ENCODE results near the gene ADPRS. TPM values are rescaled to one million over a fixed set of nuclear protein-coding genes. Genes with fewer than 3 reads are reported as not detected.

Gene ADPRS
- total and polyA plus RNA-seq, 2 donors (not counting 3 experiments of a cell fraction or from before 2014, with no cell fraction given): 32.9 to 48.1 TPM

DNA sequence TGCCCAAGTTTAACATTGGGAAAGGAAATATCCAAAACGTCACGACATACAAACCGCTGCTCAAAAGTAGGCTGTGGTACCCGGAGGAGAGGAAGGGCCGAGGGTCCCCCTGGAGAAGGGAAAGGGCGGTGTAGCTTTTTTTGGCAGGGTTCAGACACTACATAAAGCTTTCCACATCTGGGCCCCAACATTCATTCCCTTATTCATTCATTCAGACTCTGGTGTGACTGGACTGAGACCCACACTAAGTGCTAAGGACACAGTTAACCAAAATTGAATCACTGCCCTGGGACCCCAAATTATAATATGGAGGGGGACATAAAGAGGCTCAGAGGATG, 46.6 kb downstream of the ADPRS start:
- Histone ChIP-seq H3K9me3 (replicated peaks; ENCODE audit: control insufficient read depth, insufficient read depth, low read length) (no peaks in the 10 kb centered on the region), H3K27me3 (ENCODE audit: control insufficient read depth in 2 of 2, insufficient read depth in 2 of 2, low read length in 2 of 2) (no peaks in the 10 kb centered on the region), H4K20me1 (replicated peaks; ENCODE audit: control insufficient read depth, extremely low read depth, insufficient read depth, low read length) (no peaks in the 10 kb centered on the region), H3K4me3 (replicated peaks in 1 of 3; ENCODE audit: insufficient read depth in 1 of 3, low read depth in 1 of 3, low read length in 3 of 3) (no peak overlapping the region), H3K27ac (ENCODE audit: insufficient read depth, low read depth, low read length) (peak overlapping the region; percentile 95), H3K79me2 (ENCODE audit: control insufficient read depth, insufficient read depth, low read length) (peaks cover 3% of the 10 kb centered on the region), H3K9me1 (replicated peaks; ENCODE audit: control insufficient read depth, extremely low read depth, insufficient read depth, low read length) (no peaks in the 10 kb centered on the region), H3K4me1 (ENCODE audit: control insufficient read depth, extremely low read depth, insufficient read depth, low read length) (peaks cover 42% of the 10 kb centered on the region), H3K4me2 (ENCODE audit: insufficient read depth, low read length) (peak overlapping the region; percentile 0), H2AFZ (ENCODE audit: low read depth, low read length) (no peak overlapping the region), H3K36me3 (ENCODE audit: control insufficient read depth in 2 of 2, extremely low read depth in 1 of 2, insufficient read depth in 2 of 2, low read length in 2 of 2) (peaks cover 4 to 11% of the 10 kb centered on the region in 2 experiments), H3K9ac (replicated peaks; ENCODE audit: extremely low read depth, insufficient read depth, low read length) (no peak overlapping the region)
- BruUV-seq (replicated peaks): no TSS peak
- dilution Hi-C loops (cut with MboI; ENCODE audit: extremely low pct_ligation_motif_present, low sequenced_read_pairs): no loop called here
- ChIA-PET CTCF (interaction anchor here (0.6 to 5.7 kb wide), 35 partner anchors 10 to 285 kb away, joined by 3 to 233 read pairs (median 5); partner anchors contain the start of genes AGO1, AGO3, SH3D21 and THRAP3), POLR2A (interaction anchor here (1.4 kb wide), 1 partner anchor 14 kb away, joined by 5 read pairs; the partner anchor contains the start of gene TRAPPC3)
- TF ChIP-seq MYC (IDR thresholded peaks at IDR 0.05; ENCODE audit: low read depth, low read length): no peak
- no peak for TF ChIP-seq JUN (IDR thresholded peaks at IDR 0.05; ENCODE audit: borderline replicate concordance, insufficient read depth, insufficient read length, low read depth)
- no peak for TF ChIP-seq CTCF (IDR thresholded peaks at IDR 0.05; ENCODE audit: extremely low read depth in 1 of 2, insufficient read depth in 1 of 2, low read depth in 1 of 2, low read length in 2 of 2)
- DNase-seq (ENCODE audit: low read depth, low spot score): no peak
- peak; percentile 8 for FAIRE-seq
- intact Hi-C loops (cut with micrococcal nuclease): no loop called here

DNA sequence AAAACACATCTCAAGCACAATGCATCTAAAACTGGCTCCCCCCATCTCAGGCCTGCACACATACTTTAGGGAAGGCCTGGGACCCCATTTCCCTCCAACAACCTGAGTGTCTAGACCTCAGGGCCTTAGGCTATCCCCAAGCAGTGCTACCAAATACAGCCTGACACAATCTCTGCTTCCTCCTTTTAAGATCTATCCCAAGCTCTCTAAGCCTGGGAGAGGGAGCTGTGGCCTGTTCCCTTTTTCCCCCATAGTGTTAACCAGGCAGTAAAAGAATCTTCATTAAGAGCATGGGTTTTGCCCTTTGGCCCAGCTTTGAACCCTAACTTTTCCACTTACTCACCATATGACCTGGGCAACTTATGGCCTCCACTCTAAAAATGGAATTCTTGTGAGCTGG, 47.1 kb downstream of the ADPRS start:
- Histone ChIP-seq H2AFZ (ENCODE audit: low read depth, low read length) (no peak overlapping the region), H3K9ac (replicated peaks; ENCODE audit: extremely low read depth, insufficient read depth, low read length) (no peak overlapping the region), H3K9me1 (replicated peaks; ENCODE audit: control insufficient read depth, extremely low read depth, insufficient read depth, low read length) (no peaks in the 10 kb centered on the region), H3K4me3 (replicated peaks in 1 of 3; ENCODE audit: insufficient read depth in 1 of 3, low read depth in 1 of 3, low read length in 3 of 3) (no peak overlapping the region), H3K4me2 (ENCODE audit: insufficient read depth, low read length) (no peak overlapping the region), H3K4me1 (ENCODE audit: control insufficient read depth, extremely low read depth, insufficient read depth, low read length) (peaks cover 46% of the 10 kb centered on the region), H3K9me3 (replicated peaks; ENCODE audit: control insufficient read depth, insufficient read depth, low read length) (no peaks in the 10 kb centered on the region), H3K79me2 (ENCODE audit: control insufficient read depth, insufficient read depth, low read length) (peaks cover 7% of the 10 kb centered on the region), H4K20me1 (replicated peaks; ENCODE audit: control insufficient read depth, extremely low read depth, insufficient read depth, low read length) (no peaks in the 10 kb centered on the region), H3K27ac (ENCODE audit: insufficient read depth, low read depth, low read length) (peak overlapping the region; percentile 95), H3K36me3 (ENCODE audit: control insufficient read depth in 2 of 2, extremely low read depth in 1 of 2, insufficient read depth in 2 of 2, low read length in 2 of 2) (peaks cover 4 to 11% of the 10 kb centered on the region in 2 experiments), H3K27me3 (ENCODE audit: control insufficient read depth in 2 of 2, insufficient read depth in 2 of 2, low read length in 2 of 2) (no peaks in the 10 kb centered on the region)
- ChIA-PET POLR2A (interaction anchor here (0.9 to 1.4 kb wide), 2 partner anchors 14 kb away, joined by 3 to 5 read pairs; partner anchors contain the start of gene TRAPPC3), CTCF (interaction anchor here (0.9 to 5.7 kb wide), 19 partner anchors 9 to 278 kb away, joined by 3 to 233 read pairs (median 8); partner anchors contain the start of genes SH3D21 and TRAPPC3)
- no peak for TF ChIP-seq FOS (IDR thresholded peaks at IDR 0.05; ENCODE audit: borderline replicate concordance, insufficient read depth, low read length)
- TF ChIP-seq GATA2 (IDR thresholded peaks at IDR 0.05; ENCODE audit: insufficient read depth, insufficient read length, low read depth, low read length): no peak
- TF ChIP-seq MYC (IDR thresholded peaks at IDR 0.05; ENCODE audit: low read depth, low read length): no peak
- no peak for TF ChIP-seq POLR2AphosphoS5 (IDR thresholded peaks at IDR 0.05; ENCODE audit: insufficient read depth, low read depth, low read length)
- no peak for TF ChIP-seq JUN (IDR thresholded peaks at IDR 0.05; ENCODE audit: borderline replicate concordance, insufficient read depth, insufficient read length, low read depth)
- TF ChIP-seq EZH2 (IDR thresholded peaks at IDR 0.05; ENCODE audit: borderline replicate concordance, low read depth, low read length, severe bottlenecking): no peak
- TF ChIP-seq, protein P1, sequence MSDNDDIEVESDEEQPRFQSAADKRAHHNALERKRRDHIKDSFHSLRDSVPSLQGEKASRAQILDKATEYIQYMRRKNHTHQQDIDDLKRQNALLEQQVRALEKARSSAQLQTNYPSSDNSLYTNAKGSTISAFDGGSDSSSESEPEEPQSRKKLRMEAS (IDR thresholded peaks at IDR 0.05; ENCODE audit: insufficient read depth, insufficient read length): no peak
- TF ChIP-seq CTCF (IDR thresholded peaks at IDR 0.05; ENCODE audit: extremely low read depth in 1 of 2, insufficient read depth in 1 of 2, low read depth in 1 of 2, low read length in 2 of 2): no peak
- TF ChIP-seq POLR2A (IDR thresholded peaks at IDR 0.05; ENCODE audit: low read depth, low read length): no peak
- BruUV-seq (replicated peaks): no TSS peak
- intact Hi-C loops (cut with micrococcal nuclease): loop anchor here (1.0 kb wide), 3 partner anchors 14 to 53 kb away; partner anchors contain the start of gene TRAPPC3
- dilution Hi-C loops (cut with MboI; ENCODE audit: extremely low pct_ligation_motif_present, low sequenced_read_pairs): no loop called here
- DNase-seq (ENCODE audit: low read depth, low spot score) (no peak), FAIRE-seq (peak; percentile 50)

Data from endothelial cell of umbilical vein (primary cell).